Right lobe of liver (tissue), 6 donors: Measurements from ENCODE around the gene MAB21L1. TPM values are rescaled to one million over a fixed set of nuclear protein-coding genes. Genes with fewer than 3 reads are reported as not detected.
A peak's percentile ranks its signal among the peaks of the same experiment; 100 is the strongest.

Source experiments
- ATAC-seq, 4 donors: fragments of 200-7000 bp; cut with Tn5 transposase; one replicate each; pipeline ENCODE4 v1.9.1; 2020; ENCODE audit warnings: mild to moderate bottlenecking in 4 of 4, moderate library complexity in 4 of 4
- DNase-seq, 3 donors: peaks; one replicate each; pipeline ENCODE4 v3.0.0-alpha.2; 2020
- H3K27ac ChIP-seq, 3 donors: fragments of 200-600 bp; one replicate each; pipeline ENCODE4 v1.8.0; 2022
- H3K27me3 ChIP-seq, 2 donors: fragments of 200-600 bp; one replicate each; pipeline ENCODE4 v1.8.0; 2022
- H3K36me3 ChIP-seq, 4 donors: fragments of 200-600 bp; sonication (generic) in 1 of 4; one replicate each; pipeline versions ENCODE4 v1.5.1 to v1.8.0; 2017 to 2022; ENCODE audit warnings: control low read depth in 1 of 4
- H3K4me1 ChIP-seq, 4 donors: fragments of 200-600 bp; sonication (generic) in 1 of 4; one replicate each; pipeline versions ENCODE4 v1.5.1 to v1.8.0; 2017 to 2022; ENCODE audit warnings: control low read depth in 1 of 4
- H3K4me3 ChIP-seq, 3 donors: fragments of 200-600 bp; one replicate each; pipeline ENCODE4 v1.8.0; 2022
- H3K9me3 ChIP-seq, 4 donors: fragments of 200-600 bp; sonication (generic) in 1 of 4; one replicate each; pipeline versions ENCODE4 v1.5.1 to v1.8.0; 2017 to 2022; ENCODE audit warnings: control low read depth in 1 of 4
- POLR2A ChIP-seq: fragments of 450-650 bp; IDR thresholded peaks from one replicate; pipeline ENCODE4 v1.6.1; 2017; ENCODE audit warnings: antibody characterized with exemption, mild to moderate bottlenecking
- WGBS: methylation state at CpG from one replicate; pipeline ENCODE4 v1.1.6; 2018; ENCODE audit warnings: low coverage, low lambda C conversion rate; ENCODE audit not compliant: insufficient coverage; ENCODE audit errors: missing lambda C conversion rate; 5-methylcytosine and 5-hydroxymethylcytosine counted together
- intact Hi-C, 2 donors: fragments of 100-400 bp; cut with DNase I; formaldehyde crosslinking; loops; one replicate each; pipeline versions ENCODE4 v1.11.2 to v1.14.1; 2022
- total RNA-seq, 6 experiments: library from RNA; depleted of rRNA in 2 of 6; stranded (reverse); fragments of >200 nt in 2 of 6; fragmentation: NEBNext Ultra II Directional in 3 of 6; extraction: Animal tissue kit (Norgen Biotek cat#: 25700) in 3 of 6; gene quantifications; one replicate each; pipeline versions ENCODE4 v1.1.0 to v1.2.4, GENCODE V29; 2016 to 2023
- TF ChIP-seq, protein P1 (sequence below), 4 donors: fragments of 200-600 bp in 3 of 4; fragments of 450-650 bp in 1 of 4; IDR thresholded peaks; one replicate each; pipeline versions ENCODE4 v1.5.1 to v1.8.0; 2016 to 2022; ENCODE audit warnings: antibody characterized with exemption in 4 of 4, mild to moderate bottlenecking in 2 of 4
- donor health status: DM: no; HTN: yes; CAD: no.
- donor health status: DM: no; HTN: no; CAD: no.
- donor health status: DM: no; HTN: no; CAD: no.
- donor health status: DM: no; HTN: yes; CAD: no.
- donor health status: DM: no; HTN: yes; CAD: no.

The MAB21L1 gene
- total RNA-seq, 6 experiments from 2014 or later: not detected

DNA sequence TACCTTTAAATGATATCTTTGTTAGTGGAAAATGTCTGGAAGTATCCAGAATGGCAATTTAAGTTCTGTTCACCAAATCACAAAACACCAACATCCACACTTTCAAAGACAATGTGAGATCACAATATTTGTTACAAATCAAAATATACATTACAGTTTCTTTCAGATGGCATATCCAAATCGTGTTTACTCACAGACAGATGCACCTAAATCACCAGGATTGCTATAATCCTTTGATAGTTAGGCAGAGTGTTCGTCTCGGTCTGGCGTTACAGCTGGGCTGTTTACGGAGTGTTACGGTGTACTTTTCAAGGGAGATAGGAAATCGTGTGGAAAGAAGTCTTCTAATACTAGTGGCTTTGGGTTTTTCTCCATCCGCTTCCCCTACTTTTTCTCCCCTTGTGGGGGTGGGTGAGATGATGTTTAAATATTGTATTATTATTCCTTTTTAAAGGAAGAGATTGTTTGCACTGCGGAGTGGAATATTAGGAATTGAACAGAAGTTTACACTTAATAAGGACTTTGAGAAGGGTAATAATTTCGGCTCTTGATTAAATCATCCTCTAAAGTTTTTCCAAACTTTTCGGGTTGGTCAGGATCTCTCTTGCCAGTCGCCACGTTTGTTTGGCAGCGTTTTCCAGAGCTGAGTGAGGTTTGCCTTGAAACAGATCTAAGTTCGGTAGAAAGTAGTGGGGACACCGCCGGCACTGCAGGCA, 1.8 kb downstream of the MAB21L1 start:
- no peak for TF ChIP-seq POLR2A
- TF ChIP-seq, protein P1, sequence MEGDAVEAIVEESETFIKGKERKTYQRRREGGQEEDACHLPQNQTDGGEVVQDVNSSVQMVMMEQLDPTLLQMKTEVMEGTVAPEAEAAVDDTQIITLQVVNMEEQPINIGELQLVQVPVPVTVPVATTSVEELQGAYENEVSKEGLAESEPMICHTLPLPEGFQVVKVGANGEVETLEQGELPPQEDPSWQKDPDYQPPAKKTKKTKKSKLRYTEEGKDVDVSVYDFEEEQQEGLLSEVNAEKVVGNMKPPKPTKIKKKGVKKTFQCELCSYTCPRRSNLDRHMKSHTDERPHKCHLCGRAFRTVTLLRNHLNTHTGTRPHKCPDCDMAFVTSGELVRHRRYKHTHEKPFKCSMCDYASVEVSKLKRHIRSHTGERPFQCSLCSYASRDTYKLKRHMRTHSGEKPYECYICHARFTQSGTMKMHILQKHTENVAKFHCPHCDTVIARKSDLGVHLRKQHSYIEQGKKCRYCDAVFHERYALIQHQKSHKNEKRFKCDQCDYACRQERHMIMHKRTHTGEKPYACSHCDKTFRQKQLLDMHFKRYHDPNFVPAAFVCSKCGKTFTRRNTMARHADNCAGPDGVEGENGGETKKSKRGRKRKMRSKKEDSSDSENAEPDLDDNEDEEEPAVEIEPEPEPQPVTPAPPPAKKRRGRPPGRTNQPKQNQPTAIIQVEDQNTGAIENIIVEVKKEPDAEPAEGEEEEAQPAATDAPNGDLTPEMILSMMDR (IDR thresholded peaks at IDR 0.05): no peak
- DNase-seq (no peak), ATAC-seq (peak in 1 of 4 donors; percentile 10)
- no peak overlapping the region for H3K27ac ChIP-seq
- H3K9me3 ChIP-seq: no peaks in the 10 kb centered on the region
- H3K27me3 ChIP-seq: peaks cover 0 to 15% of the 10 kb centered on the region in 2 donors
- WGBS: 21% methylated on average over 17 of the region's 17 CpGs
- intact Hi-C loops: no loop called here
- peak overlapping the region in 2 of 3 donors; percentile 28 to 40 for H3K4me3 ChIP-seq
- H3K36me3 ChIP-seq: no peaks in the 10 kb centered on the region
- H3K4me1 ChIP-seq: no peaks in the 10 kb centered on the region

DNA sequence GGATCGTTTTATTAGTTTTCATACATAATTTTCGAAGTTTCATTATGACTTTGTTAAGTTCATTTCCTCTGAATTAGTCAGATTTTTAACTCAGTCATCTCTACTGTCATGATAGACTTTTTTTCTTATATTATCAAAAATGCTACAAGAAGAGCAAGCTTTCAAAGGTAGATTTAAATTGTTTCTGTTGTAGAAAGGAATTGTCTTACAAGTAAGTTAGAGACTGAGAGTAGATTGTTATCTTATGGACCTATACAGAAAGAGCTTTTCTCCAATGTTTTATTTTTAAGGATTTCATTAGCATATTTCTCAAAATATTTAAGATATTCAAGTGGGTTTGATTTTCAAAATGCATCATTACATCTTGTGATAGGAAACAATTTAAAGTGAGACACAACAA, 2.7 kb downstream of the MAB21L1 start:
- DNase-seq (no peak), ATAC-seq (no peak)
- H3K36me3 ChIP-seq: no peaks in the 10 kb centered on the region
- TF ChIP-seq POLR2A: no peak
- TF ChIP-seq, protein P1 (IDR thresholded peaks at IDR 0.05): no peak
- WGBS: 72% methylated on average over 2 of the region's 2 CpGs
- intact Hi-C loops: no loop called here
- no peak overlapping the region for H3K4me3 ChIP-seq
- H3K27ac ChIP-seq: no peak overlapping the region
- no peaks in the 10 kb centered on the region for H3K4me1 ChIP-seq
- H3K9me3 ChIP-seq: no peaks in the 10 kb centered on the region
- H3K27me3 ChIP-seq: peaks cover 0 to 15% of the 10 kb centered on the region in 2 donors

DNA sequence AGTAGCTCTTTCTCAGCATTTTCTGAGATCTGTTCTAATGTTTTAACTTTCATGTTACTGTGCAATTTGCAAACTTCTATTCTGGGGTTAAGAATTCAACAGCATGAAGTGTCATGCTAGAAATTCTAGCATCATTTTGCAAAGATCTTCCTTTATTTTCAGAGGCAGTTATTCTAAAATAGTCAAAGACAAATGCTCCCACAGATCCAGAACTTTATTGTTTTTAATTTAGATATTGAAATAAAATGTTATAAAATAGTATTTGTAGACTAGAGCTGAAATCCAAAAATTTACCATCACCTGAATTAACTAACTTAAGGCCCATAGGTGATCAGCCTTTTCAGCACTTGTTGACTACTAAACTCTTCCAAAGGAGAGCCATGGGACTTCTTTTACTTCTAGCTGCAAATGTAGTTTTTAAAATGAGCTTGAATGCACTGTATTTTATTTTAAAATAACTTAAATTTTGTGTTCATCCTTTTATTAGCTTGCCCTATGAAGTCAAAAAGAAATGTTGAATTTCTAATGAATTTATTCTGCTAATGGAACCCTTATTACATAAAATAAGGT, 3.2 kb downstream of the MAB21L1 start:
- H3K9me3 ChIP-seq: no peaks in the 10 kb centered on the region
- intact Hi-C loops: no loop called here
- no peak overlapping the region for H3K4me3 ChIP-seq
- H3K4me1 ChIP-seq: no peaks in the 10 kb centered on the region
- H3K27me3 ChIP-seq: peaks cover 0 to 18% of the 10 kb centered on the region in 2 donors
- TF ChIP-seq POLR2A: no peak
- TF ChIP-seq, protein P1 (IDR thresholded peaks at IDR 0.05): no peak
- DNase-seq (no peak), ATAC-seq (no peak)
- H3K36me3 ChIP-seq: no peaks in the 10 kb centered on the region
- no peak overlapping the region for H3K27ac ChIP-seq

DNA sequence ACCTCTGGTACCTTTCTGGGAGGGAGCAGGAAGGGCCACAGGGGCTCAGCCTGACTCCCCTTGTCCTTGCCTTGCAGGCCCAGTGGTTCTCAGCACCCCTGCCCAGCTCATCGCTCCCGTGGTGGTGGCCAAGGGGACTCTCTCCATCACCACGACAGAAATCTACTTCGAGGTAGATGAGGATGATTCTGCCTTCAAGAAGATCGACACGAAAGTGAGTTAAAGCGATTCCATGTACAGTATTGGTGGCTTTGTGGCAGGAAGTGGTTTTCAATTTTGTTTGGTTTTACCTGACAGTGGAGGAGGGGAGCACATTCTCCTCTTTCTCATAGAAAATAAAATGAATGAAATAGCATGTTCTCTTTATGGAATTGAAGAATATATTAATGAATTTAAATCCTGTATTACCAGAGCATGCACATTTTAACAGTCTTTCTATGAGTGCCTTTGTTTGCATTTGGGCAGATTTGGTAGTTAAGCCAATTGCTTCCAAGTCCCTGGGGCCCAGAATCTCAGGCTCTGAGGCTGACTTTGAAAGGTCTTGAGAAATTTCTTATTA, 4.1 kb downstream of the MAB21L1 start:
- Histone ChIP-seq H3K27me3 (peaks cover 0 to 20% of the 10 kb centered on the region in 2 donors), H3K4me1 (no peaks in the 10 kb centered on the region), H3K9me3 (no peaks in the 10 kb centered on the region), H3K36me3 (no peaks in the 10 kb centered on the region), H3K27ac (no peak overlapping the region), H3K4me3 (no peak overlapping the region)
- ATAC-seq (no peak), DNase-seq (no peak)
- WGBS: 41% methylated on average over 5 of the region's 7 CpGs
- TF ChIP-seq, protein P1 (IDR thresholded peaks at IDR 0.05): no peak
- TF ChIP-seq POLR2A: no peak
- intact Hi-C loops: no loop called here
